K562 (cell line): Measurements from ENCODE around the gene CEMP1. TPM values are rescaled to one million over a fixed set of nuclear protein-coding genes. Genes with fewer than 3 reads are reported as not detected.

Source experiments
- ARID2 ChIP-seq: fragments of 450-650 bp; IDR thresholded peaks from 2 replicates; pipeline ENCODE4 v1.6.1; 2017; ENCODE audit warnings: antibody characterized with exemption, mild to moderate bottlenecking
- CBX5 ChIP-seq: IDR thresholded peaks from 2 replicates; pipeline ENCODE4 v1.6.1; 2014; ENCODE audit warnings: low read depth, borderline replicate concordance
- CCNT2 ChIP-seq: IDR thresholded peaks from 2 replicates; pipeline ENCODE4 v1.6.1; 2011; ENCODE audit warnings: borderline replicate concordance, low read depth, mild to moderate bottlenecking, moderate library complexity, mixed read lengths, low read length; ENCODE audit not compliant: insufficient read length; ENCODE audit errors: extremely low read depth
- KHSRP ChIP-seq: fragments of 450-650 bp; IDR thresholded peaks from 2 replicates; pipeline ENCODE4 v1.6.1; 2017
- KLF1 ChIP-seq: fragments of 450-650 bp; IDR thresholded peaks from 2 replicates; pipeline ENCODE4 v1.6.1; 2016; ENCODE audit warnings: missing genetic modification characterization, missing compliant biosample characterization
- MYBL2 ChIP-seq, 2 experiments: fragments of 450-650 bp in 1 of 2; sonication (generic) in 1 of 2; formaldehyde crosslinking in 1 of 2; IDR thresholded peaks; 2 replicates each; pipeline versions ENCODE4 v1.6.1 to v1.8.1; 2017 to 2022; ENCODE audit warnings: borderline replicate concordance in 1 of 2, inconsistent platforms in 1 of 2, low read depth in 1 of 2, mild to moderate bottlenecking in 1 of 2, missing genetic modification reagents in 1 of 2, moderate library complexity in 1 of 2
- NFE2L1 ChIP-seq: fragments of 450-650 bp; IDR thresholded peaks from 2 replicates; pipeline ENCODE4 v1.6.1; 2016; ENCODE audit warnings: missing genetic modification characterization, low read depth, mild to moderate bottlenecking, missing compliant biosample characterization, moderate library complexity, borderline replicate concordance
- PHB2 ChIP-seq: fragments of 450-650 bp; IDR thresholded peaks from 2 replicates; pipeline ENCODE4 v1.6.1; 2017; ENCODE audit warnings: low read depth
- PRPF4 ChIP-seq: fragments of 200-400 bp; formaldehyde crosslinking; IDR thresholded peaks from one replicate; pipeline ENCODE4 v1.6.1; 2017; ENCODE audit warnings: low read length, low read depth, mild to moderate bottlenecking; ENCODE audit not compliant: insufficient read depth, poor library complexity, severe bottlenecking
- SETDB1 ChIP-seq: IDR thresholded peaks from one replicate; pipeline ENCODE4 v1.6.1; 2012; ENCODE audit warnings: low read length, control low read depth, inconsistent platforms
- TGIF2 ChIP-seq: sonication (generic); formaldehyde crosslinking; IDR thresholded peaks from 2 replicates; pipeline ENCODE4 v1.8.1; 2022; ENCODE audit warnings: mild to moderate bottlenecking, missing genetic modification reagents, moderate library complexity
- TRIM28 ChIP-seq: fragments of 450-650 bp; IDR thresholded peaks from 2 replicates; pipeline ENCODE4 v1.6.1; 2017
- ZBTB33 ChIP-seq: sonication (generic); formaldehyde crosslinking; IDR thresholded peaks from 2 replicates; pipeline ENCODE4 v1.8.1; 2023; ENCODE audit warnings: mild to moderate bottlenecking, missing genetic modification reagents
- polyA plus RNA-seq, 8 experiments: library from polyadenylated mRNA; depleted of rRNA in 4 of 8; stranded (reverse) in 5 of 8; unstranded in 3 of 8; fragments of >200 nt; fragmentation: Nextera tagmentation in 2 of 8; fragmentation: Illumina TruSeq in 1 of 8; extraction: Ambion mirVana in 2 of 8; extraction: Trizol in 1 of 8; gene quantifications; 2 replicates each; pipeline versions ENCODE4 v1.2.1 to v1.2.3, GENCODE V29; 2011 to 2014; ENCODE audit warnings: inconsistent platforms in 1 of 8, missing spikeins in 1 of 8
- total RNA-seq, 7 experiments: library from RNA; depleted of rRNA in 6 of 7; stranded (reverse); fragments of >200 nt in 6 of 7; fragmentation: Illumina TruSeq in 2 of 7; extraction: Trizol in 2 of 7; gene quantifications; 2 replicates each; pipeline versions ENCODE4 v1.2.1 to v1.2.3, GENCODE V29; 2011 to 2021; ENCODE audit warnings: low replicate concordance in 1 of 7
- TF ChIP-seq, protein P1 (sequence below): IDR thresholded peaks from 2 replicates; pipeline ENCODE4 v1.6.1; 2011; ENCODE audit warnings: borderline replicate concordance, low read depth, mild to moderate bottlenecking, moderate library complexity, low read length; ENCODE audit not compliant: insufficient read depth, poor library complexity, severe bottlenecking
- TF ChIP-seq, protein P2 (sequence below): fragments of 450-650 bp; IDR thresholded peaks from 2 replicates; pipeline ENCODE4 v1.6.1; 2018; ENCODE audit not compliant: partially characterized antibody
- TF ChIP-seq, protein P3 (sequence below): fragments of 200-400 bp; formaldehyde crosslinking; IDR thresholded peaks from 2 replicates; pipeline ENCODE4 v1.6.1; 2017; ENCODE audit warnings: mild to moderate bottlenecking, low read depth, low read length, moderate library complexity

The CEMP1 gene
- total and polyA plus RNA-seq, 9 of the 15 experiments (the other 6 are each of a cell fraction or from before 2014, with no cell fraction given): 0.05 to 0.45 TPM; not detected in 7

GRCh38 chr16:2497116-2497630 is 34.0 kb downstream of the CEMP1 start (continued):
- TF ChIP-seq, protein P1, sequence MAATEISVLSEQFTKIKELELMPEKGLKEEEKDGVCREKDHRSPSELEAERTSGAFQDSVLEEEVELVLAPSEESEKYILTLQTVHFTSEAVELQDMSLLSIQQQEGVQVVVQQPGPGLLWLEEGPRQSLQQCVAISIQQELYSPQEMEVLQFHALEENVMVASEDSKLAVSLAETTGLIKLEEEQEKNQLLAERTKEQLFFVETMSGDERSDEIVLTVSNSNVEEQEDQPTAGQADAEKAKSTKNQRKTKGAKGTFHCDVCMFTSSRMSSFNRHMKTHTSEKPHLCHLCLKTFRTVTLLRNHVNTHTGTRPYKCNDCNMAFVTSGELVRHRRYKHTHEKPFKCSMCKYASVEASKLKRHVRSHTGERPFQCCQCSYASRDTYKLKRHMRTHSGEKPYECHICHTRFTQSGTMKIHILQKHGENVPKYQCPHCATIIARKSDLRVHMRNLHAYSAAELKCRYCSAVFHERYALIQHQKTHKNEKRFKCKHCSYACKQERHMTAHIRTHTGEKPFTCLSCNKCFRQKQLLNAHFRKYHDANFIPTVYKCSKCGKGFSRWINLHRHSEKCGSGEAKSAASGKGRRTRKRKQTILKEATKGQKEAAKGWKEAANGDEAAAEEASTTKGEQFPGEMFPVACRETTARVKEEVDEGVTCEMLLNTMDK: no peak
- no peak for TF ChIP-seq KHSRP
- peak; percentile 61 for TF ChIP-seq CCNT2
- TF ChIP-seq NFE2L1: no peak
- no peak for TF ChIP-seq CBX5
- TF ChIP-seq KLF1 (tag): no peak
- no peak for TF ChIP-seq PRPF4
- 0 out of 2 replicates have a peak, but pooled peaks have one; percentile 14 for TF ChIP-seq ARID2
- no peak for TF ChIP-seq PHB2
- TF ChIP-seq SETDB1: no peak
- TF ChIP-seq, protein P2, sequence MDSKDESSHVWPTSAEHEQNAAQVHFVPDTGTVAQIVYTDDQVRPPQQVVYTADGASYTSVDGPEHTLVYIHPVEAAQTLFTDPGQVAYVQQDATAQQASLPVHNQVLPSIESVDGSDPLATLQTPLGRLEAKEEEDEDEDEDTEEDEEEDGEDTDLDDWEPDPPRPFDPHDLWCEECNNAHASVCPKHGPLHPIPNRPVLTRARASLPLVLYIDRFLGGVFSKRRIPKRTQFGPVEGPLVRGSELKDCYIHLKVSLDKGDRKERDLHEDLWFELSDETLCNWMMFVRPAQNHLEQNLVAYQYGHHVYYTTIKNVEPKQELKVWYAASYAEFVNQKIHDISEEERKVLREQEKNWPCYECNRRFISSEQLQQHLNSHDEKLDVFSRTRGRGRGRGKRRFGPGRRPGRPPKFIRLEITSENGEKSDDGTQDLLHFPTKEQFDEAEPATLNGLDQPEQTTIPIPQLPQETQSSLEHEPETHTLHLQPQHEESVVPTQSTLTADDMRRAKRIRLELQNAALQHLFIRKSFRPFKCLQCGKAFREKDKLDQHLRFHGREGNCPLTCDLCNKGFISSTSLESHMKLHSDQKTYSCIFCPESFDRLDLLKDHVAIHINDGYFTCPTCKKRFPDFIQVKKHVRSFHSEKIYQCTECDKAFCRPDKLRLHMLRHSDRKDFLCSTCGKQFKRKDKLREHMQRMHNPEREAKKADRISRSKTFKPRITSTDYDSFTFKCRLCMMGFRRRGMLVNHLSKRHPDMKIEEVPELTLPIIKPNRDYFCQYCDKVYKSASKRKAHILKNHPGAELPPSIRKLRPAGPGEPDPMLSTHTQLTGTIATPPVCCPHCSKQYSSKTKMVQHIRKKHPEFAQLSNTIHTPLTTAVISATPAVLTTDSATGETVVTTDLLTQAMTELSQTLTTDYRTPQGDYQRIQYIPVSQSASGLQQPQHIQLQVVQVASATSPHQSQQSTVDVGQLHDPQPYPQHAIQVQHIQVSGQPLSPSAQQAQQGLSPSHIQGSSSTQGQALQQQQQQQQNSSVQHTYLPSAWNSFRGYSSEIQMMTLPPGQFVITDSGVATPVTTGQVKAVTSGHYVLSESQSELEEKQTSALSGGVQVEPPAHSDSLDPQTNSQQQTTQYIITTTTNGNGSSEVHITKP: peak; percentile 71
- no peak for TF ChIP-seq TGIF2 (CRISPR knock-in tag)
- TF ChIP-seq ZBTB33 (CRISPR knock-in tag): no peak
- TF ChIP-seq, protein P3, sequence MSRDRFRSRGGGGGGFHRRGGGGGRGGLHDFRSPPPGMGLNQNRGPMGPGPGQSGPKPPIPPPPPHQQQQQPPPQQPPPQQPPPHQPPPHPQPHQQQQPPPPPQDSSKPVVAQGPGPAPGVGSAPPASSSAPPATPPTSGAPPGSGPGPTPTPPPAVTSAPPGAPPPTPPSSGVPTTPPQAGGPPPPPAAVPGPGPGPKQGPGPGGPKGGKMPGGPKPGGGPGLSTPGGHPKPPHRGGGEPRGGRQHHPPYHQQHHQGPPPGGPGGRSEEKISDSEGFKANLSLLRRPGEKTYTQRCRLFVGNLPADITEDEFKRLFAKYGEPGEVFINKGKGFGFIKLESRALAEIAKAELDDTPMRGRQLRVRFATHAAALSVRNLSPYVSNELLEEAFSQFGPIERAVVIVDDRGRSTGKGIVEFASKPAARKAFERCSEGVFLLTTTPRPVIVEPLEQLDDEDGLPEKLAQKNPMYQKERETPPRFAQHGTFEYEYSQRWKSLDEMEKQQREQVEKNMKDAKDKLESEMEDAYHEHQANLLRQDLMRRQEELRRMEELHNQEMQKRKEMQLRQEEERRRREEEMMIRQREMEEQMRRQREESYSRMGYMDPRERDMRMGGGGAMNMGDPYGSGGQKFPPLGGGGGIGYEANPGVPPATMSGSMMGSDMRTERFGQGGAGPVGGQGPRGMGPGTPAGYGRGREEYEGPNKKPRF: no peak
- TF ChIP-seq MYBL2 (IDR thresholded peaks at IDR 0.05; ENCODE audit: low read depth): no peak
- no peak for TF ChIP-seq MYBL2 (CRISPR knock-in tag; IDR thresholded peaks at IDR 0.05; ENCODE audit: borderline replicate concordance)
- TF ChIP-seq TRIM28: no peak
